ENCODE results near the gene KIAA0825. TPM values are rescaled to one million over a fixed set of nuclear protein-coding genes. Genes with fewer than 3 reads are reported as not detected.

The KIAA0825 gene
- total RNA-seq, 2 experiments from 2014 or later: 0.68 to 0.69 TPM

DNA sequence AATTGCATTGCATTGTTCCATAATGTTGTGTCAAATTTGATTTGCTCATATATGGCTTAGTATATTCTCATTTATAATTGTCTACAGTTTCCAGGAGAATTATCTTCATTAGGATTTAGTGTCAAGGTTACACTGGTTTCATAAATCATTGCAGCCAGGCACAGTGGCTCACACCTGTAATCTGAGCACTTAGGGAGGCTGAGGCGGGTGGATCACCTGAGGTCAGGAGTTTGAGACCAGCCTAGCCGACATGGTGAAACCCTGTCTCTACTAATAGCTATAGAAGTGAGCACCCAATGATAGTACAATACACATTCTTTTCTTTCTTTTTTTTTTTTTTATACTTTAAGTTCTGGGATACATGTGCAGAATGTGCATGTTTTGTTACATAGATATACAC lies 282.5 kb downstream of the KIAA0825 start:
- intact Hi-C loops (cut with micrococcal nuclease): no loop called here
- POLR2A ChIA-PET: no interaction called here
- H3K27me3 Mint-ChIP-seq: no peaks in the 10 kb centered on the region
- H3K4me3 Mint-ChIP-seq: no peak overlapping the region
- DNase-seq: no peak
- no peaks in the 10 kb centered on the region for H3K36me3 Mint-ChIP-seq
- CTCF ChIA-PET: no interaction called here
- no peak overlapping the region for H3K27ac Mint-ChIP-seq
- no peaks in the 10 kb centered on the region for H3K4me1 Mint-ChIP-seq (ENCODE audit: low read depth)
- H3K9me3 Mint-ChIP-seq: no peaks in the 10 kb centered on the region

DNA sequence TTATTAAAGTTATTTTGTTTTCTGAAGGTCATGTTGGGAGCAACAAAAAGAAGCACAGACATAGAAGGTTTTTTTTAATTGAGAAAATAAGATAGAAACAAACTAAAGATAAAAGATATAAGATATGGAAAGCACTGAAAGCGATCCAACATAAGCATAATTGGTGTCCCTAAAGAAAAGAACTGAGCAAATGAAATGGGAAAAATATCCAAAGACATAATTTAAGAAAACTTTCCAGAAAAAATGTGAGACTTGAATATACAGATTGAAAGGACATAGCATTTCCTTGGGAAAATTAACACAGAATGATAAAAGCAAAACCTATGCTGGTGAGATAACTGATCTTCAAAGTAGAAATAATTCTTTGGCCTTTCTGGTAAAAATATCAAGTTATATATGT lies 289.3 kb downstream of the KIAA0825 start:
- Mint-ChIP-seq H3K36me3 (no peaks in the 10 kb centered on the region), H3K27ac (no peak overlapping the region), H3K4me3 (no peak overlapping the region), H3K4me1 (ENCODE audit: low read depth) (no peaks in the 10 kb centered on the region), H3K27me3 (no peaks in the 10 kb centered on the region), H3K9me3 (peaks cover 9% of the 10 kb centered on the region)
- ChIA-PET CTCF (no interaction called here), POLR2A (no interaction called here)
- no peak for DNase-seq
- intact Hi-C loops (cut with micrococcal nuclease): no loop called here

GRCh38 chr5:94326586-94326985 lies 291.8 kb downstream of the KIAA0825 start:
- Mint-ChIP-seq H3K4me3 (no peak overlapping the region), H3K36me3 (no peaks in the 10 kb centered on the region), H3K27me3 (no peaks in the 10 kb centered on the region), H3K9me3 (peaks cover 9% of the 10 kb centered on the region), H3K27ac (no peak overlapping the region), H3K4me1 (ENCODE audit: low read depth) (no peaks in the 10 kb centered on the region)
- ChIA-PET POLR2A (no interaction called here), CTCF (no interaction called here)
- DNase-seq: no peak
- intact Hi-C loops (cut with micrococcal nuclease): no loop called here

DNA sequence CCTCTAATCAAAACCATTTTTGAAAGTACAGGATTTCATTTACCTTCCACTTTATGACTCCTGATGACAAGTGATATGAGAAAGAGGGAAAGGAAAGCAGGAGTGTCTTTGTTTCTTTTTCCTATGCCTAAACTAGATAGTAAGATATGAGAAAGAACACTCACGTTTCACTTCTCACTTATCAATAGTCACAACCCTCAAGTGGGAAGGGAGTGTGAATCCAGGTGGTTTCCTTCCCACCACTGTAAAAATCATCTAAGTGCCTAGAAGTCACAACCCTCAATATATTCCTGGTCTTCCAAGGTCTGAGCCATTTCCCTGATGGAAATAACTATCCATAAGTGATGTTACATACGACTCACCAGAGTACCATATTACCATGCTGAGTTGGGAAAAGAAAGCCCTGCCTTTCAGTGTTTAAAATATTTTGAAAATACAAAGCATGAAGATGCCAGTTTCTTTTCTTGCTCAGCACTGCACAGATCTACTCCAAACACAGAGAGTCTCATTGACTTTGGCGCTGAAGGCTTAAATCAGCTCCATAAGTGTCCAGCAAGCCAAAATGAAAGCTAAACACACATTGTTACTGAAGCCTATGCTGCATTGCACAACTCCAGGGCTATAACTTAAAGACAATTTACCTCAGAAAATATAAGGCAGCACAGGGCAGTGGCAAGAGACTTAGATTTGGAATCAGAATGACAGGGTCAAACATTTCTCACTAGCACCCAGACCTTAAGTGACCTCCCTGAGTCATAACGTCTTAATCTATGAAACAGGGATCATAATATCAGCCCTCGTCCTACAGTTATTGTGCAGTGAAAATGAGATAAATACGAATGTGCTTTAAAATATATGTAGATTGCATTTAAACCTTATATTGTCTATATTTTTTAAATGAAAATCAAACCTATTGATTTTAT lies 301.2 kb downstream of the KIAA0825 start:
- Mint-ChIP-seq H3K36me3 (no peaks in the 10 kb centered on the region), H3K9me3 (no peaks in the 10 kb centered on the region), H3K4me3 (no peak overlapping the region), H3K27ac (no peak overlapping the region), H3K4me1 (ENCODE audit: low read depth) (no peaks in the 10 kb centered on the region), H3K27me3 (no peaks in the 10 kb centered on the region)
- POLR2A ChIA-PET: no interaction called here
- intact Hi-C loops (cut with micrococcal nuclease): no loop called here
- DNase-seq: no peak
- CTCF ChIA-PET: no interaction called here

- Mint-ChIP-seq H3K27ac (no peak overlapping the region), H3K36me3 (no peaks in the 10 kb centered on the region), H3K4me3 (no peak overlapping the region), H3K27me3 (no peaks in the 10 kb centered on the region), H3K9me3 (no peaks in the 10 kb centered on the region), H3K4me1 (ENCODE audit: low read depth) (no peaks in the 10 kb centered on the region)
- ChIA-PET CTCF (no interaction called here), POLR2A (no interaction called here)
- intact Hi-C loops (cut with micrococcal nuclease): no loop called here
- no peak for DNase-seq
These were observed 303.8 kb downstream of the KIAA0825 start for GRCh38 chr5:94314460-94315131.

GRCh38 chr5:94313696-94314095 lies 304.7 kb downstream of the KIAA0825 start:
- ChIA-PET POLR2A (no interaction called here), CTCF (no interaction called here)
- H3K36me3 Mint-ChIP-seq: no peaks in the 10 kb centered on the region
- no peaks in the 10 kb centered on the region for H3K27me3 Mint-ChIP-seq
- DNase-seq: no peak
- intact Hi-C loops (cut with micrococcal nuclease): no loop called here
- H3K9me3 Mint-ChIP-seq: no peaks in the 10 kb centered on the region
- no peaks in the 10 kb centered on the region for H3K4me1 Mint-ChIP-seq (ENCODE audit: low read depth)
- no peak overlapping the region for H3K27ac Mint-ChIP-seq
- no peak overlapping the region for H3K4me3 Mint-ChIP-seq

DNA sequence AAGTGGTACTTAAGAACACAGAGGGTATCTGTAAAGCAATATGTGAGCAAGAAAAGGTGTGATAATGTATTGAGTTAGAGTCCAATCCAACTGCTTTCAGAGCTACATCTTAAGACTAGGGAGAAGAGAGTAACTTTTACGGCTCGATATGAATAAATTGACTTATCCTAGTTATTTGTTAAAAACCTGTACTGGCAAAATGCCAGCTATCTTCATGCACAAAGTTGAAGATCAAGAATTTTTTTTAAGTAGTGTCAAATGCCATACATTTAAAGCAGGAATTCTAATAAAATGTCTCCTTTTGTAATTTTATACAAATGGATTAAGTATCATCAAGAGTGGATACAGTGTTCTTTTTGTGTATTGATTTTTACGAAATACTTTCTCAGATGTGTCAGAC lies 305.2 kb downstream of the KIAA0825 start:
- Mint-ChIP-seq H3K36me3 (no peaks in the 10 kb centered on the region), H3K9me3 (no peaks in the 10 kb centered on the region)
- intact Hi-C loops (cut with micrococcal nuclease): no loop called here

DNA sequence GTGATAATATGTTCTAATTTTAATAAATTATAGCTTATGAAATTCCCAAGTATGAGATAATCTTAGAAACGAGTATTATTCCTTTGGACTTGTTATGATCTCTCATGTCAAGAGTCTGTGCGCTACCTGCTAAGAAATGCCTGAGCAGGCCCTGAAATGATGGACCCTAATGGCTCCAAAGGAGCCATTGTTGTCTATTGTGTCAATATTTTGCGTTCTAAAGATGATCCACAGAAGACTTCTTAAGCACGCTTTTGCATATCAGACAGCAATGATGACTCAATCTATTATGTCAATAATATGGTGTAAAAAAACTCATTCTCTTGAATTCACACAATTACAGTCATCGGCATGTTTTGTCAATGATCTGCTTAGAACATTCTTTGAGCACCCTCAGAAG lies 306.1 kb downstream of the KIAA0825 start:
- no peaks in the 10 kb centered on the region for H3K36me3 Mint-ChIP-seq
- no peak for DNase-seq
- POLR2A ChIA-PET: no interaction called here
- CTCF ChIA-PET: no interaction called here
- no peaks in the 10 kb centered on the region for H3K27me3 Mint-ChIP-seq
- H3K4me3 Mint-ChIP-seq: no peak overlapping the region
- H3K27ac Mint-ChIP-seq: no peak overlapping the region
- no peaks in the 10 kb centered on the region for H3K9me3 Mint-ChIP-seq
- intact Hi-C loops (cut with micrococcal nuclease): no loop called here
- no peaks in the 10 kb centered on the region for H3K4me1 Mint-ChIP-seq (ENCODE audit: low read depth)

More for the DNA sequence above, 305.2 kb downstream of the KIAA0825 start:
- ChIA-PET CTCF (no interaction called here), POLR2A (no interaction called here)
- H3K27me3 Mint-ChIP-seq: no peaks in the 10 kb centered on the region
- no peak overlapping the region for H3K4me3 Mint-ChIP-seq
- H3K4me1 Mint-ChIP-seq (ENCODE audit: low read depth): no peaks in the 10 kb centered on the region
- H3K27ac Mint-ChIP-seq: no peak overlapping the region
- DNase-seq: no peak

DNA sequence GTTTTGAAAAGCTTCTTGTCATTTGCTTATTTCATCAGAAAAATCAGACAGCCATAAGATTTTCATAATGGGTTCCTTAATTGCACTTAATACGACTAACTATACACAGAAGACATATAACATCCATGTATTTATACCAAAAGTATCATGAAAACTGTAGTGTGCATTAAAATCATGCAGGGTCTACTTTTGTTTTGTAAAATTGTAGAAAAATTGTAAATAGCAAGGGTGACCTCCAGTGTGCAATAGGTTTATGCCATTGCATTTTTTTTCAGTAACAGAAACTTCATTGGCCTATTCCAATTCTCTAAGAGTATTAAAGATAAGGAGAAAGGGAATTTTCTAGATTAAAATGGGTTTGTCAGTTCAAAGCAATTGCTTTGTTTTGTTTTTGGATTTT lies 307.6 kb downstream of the KIAA0825 start:
- intact Hi-C loops (cut with micrococcal nuclease): no loop called here
- CTCF ChIA-PET: interaction anchor here (1.1 kb wide), 1 partner anchor 15 kb away, joined by 3 read pairs; no protein-coding TSS in a partner anchor
- POLR2A ChIA-PET: no interaction called here

GRCh38 chr5:94309141-94309540 lies 309.3 kb downstream of the KIAA0825 start:
- H3K27ac Mint-ChIP-seq: no peak overlapping the region
- H3K4me1 Mint-ChIP-seq (ENCODE audit: low read depth): no peaks in the 10 kb centered on the region
- H3K36me3 Mint-ChIP-seq: no peaks in the 10 kb centered on the region
- no peak for DNase-seq
- intact Hi-C loops (cut with micrococcal nuclease): no loop called here
- ChIA-PET CTCF (no interaction called here), POLR2A (no interaction called here)
- no peaks in the 10 kb centered on the region for H3K27me3 Mint-ChIP-seq
- no peaks in the 10 kb centered on the region for H3K9me3 Mint-ChIP-seq
- H3K4me3 Mint-ChIP-seq: no peak overlapping the region

More for the DNA sequence above, 307.6 kb downstream of the KIAA0825 start:
- Mint-ChIP-seq H3K4me1 (ENCODE audit: low read depth) (no peaks in the 10 kb centered on the region), H3K4me3 (no peak overlapping the region), H3K27me3 (no peaks in the 10 kb centered on the region), H3K27ac (no peak overlapping the region), H3K9me3 (no peaks in the 10 kb centered on the region), H3K36me3 (no peaks in the 10 kb centered on the region)
- DNase-seq: no peak

- Mint-ChIP-seq H3K36me3 (no peaks in the 10 kb centered on the region), H3K9me3 (no peaks in the 10 kb centered on the region), H3K4me1 (ENCODE audit: low read depth) (no peaks in the 10 kb centered on the region), H3K27ac (no peak overlapping the region), H3K4me3 (no peak overlapping the region), H3K27me3 (no peaks in the 10 kb centered on the region)
- ChIA-PET POLR2A (no interaction called here), CTCF (no interaction called here)
- no peak for DNase-seq
- intact Hi-C loops (cut with micrococcal nuclease): no loop called here
These were observed 310.0 kb downstream of the KIAA0825 start for GRCh38 chr5:94308442-94308841.

- ChIA-PET POLR2A (no interaction called here), CTCF (no interaction called here)
- no peaks in the 10 kb centered on the region for H3K9me3 Mint-ChIP-seq
- H3K4me3 Mint-ChIP-seq: no peak overlapping the region
- intact Hi-C loops (cut with micrococcal nuclease): no loop called here
- H3K36me3 Mint-ChIP-seq: no peaks in the 10 kb centered on the region
- H3K27ac Mint-ChIP-seq: no peak overlapping the region
- H3K4me1 Mint-ChIP-seq (ENCODE audit: low read depth): no peaks in the 10 kb centered on the region
- DNase-seq: no peak
- no peaks in the 10 kb centered on the region for H3K27me3 Mint-ChIP-seq
These were observed 314.3 kb downstream of the KIAA0825 start for GRCh38 chr5:94304146-94304545.

DNA sequence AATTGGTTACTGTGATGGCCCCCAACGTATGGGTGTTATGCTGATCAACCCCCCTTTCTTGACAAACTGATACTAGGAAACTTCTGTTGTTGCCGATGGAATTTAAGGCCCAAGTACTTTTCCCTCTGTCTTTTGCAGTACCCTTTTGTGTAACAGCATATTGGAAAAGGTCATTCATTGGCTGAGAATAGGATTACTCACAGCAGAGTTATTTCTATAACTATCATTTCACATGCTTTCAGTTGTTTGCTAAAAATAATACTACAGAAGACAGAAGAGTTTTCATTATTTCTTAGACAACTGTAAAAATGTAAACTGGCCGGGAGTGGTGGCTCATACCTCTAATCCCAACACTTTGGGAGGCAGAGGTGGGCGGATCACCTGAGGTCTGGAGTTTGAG lies 329.5 kb downstream of the KIAA0825 start:
- Mint-ChIP-seq H3K9me3 (peaks cover 29% of the 10 kb centered on the region), H3K27me3 (no peaks in the 10 kb centered on the region), H3K4me3 (no peak overlapping the region), H3K4me1 (ENCODE audit: low read depth) (no peaks in the 10 kb centered on the region), H3K36me3 (no peaks in the 10 kb centered on the region), H3K27ac (no peak overlapping the region)
- intact Hi-C loops (cut with micrococcal nuclease): no loop called here
- ChIA-PET POLR2A (no interaction called here), CTCF (no interaction called here)
- no peak for DNase-seq

Data from activated CD4-positive, alpha-beta memory T cell treated with anti-CD3 and anti-CD28 coated beads for 36 hours (primary cell).